ENCODE results near the gene B4GALNT4.
"Not testable (repeated sequence)": the region's sequence is repeated elsewhere in the genome, so short reads cannot be mapped to it uniquely, and the experiment has no call there.

Gene B4GALNT4

GRCh38 chr11:358129-358800, 11.0 kb upstream of the B4GALNT4 start:
- in situ Hi-C loops (cut with MboI; ENCODE audit: low sequenced_read_pairs): no loop called here

GRCh38 chr11:359181-359714, 10.1 kb upstream of the B4GALNT4 start:
- in situ Hi-C loops (cut with MboI; ENCODE audit: low sequenced_read_pairs): no loop called here

DNA sequence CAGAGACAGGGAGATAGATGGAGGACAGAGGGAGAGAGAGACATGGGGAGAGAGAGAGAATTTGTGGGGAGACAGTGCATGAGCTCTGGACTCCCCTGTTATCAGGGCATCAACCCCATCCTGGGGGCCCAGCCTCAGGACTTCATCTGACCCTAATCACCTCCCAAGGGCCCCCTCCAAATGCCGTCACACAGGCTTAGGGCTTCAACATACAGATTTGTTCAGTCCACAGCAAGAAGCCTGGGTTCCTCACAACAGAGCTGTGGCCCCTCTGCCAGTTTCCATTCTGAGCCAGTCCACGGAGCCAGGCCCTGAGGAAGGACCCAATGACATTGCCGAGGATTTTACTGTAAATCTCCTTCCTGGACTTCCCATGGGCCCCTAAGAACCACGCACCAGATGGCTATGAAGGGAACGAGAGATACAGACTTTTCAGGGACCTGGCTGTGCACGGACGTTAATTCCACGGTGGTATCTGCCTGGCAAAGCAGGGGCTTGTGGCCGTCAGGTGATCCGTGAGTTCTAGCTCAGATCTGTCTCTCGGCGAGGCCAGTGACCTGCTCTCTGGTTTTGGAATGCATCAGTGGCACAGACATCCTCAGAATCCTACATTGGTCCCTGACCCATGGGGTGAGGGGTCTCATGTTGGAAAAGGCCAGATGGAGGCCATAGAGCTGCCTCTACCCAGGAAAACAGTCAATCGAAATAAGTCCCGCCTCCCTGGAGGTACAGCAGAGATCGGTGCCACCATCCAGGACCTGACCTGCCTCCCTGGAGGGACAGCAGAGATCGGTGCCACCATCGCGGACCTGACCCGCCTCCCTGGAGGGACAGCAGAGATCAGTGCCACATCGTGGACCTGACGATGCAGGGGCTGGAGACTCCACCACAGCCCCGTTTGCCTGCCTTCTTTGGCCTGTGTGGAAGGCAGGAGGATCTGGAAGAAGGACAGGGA, 8.7 kb upstream of the B4GALNT4 start:
- in situ Hi-C loops (cut with MboI; ENCODE audit: low sequenced_read_pairs): no loop called here

DNA sequence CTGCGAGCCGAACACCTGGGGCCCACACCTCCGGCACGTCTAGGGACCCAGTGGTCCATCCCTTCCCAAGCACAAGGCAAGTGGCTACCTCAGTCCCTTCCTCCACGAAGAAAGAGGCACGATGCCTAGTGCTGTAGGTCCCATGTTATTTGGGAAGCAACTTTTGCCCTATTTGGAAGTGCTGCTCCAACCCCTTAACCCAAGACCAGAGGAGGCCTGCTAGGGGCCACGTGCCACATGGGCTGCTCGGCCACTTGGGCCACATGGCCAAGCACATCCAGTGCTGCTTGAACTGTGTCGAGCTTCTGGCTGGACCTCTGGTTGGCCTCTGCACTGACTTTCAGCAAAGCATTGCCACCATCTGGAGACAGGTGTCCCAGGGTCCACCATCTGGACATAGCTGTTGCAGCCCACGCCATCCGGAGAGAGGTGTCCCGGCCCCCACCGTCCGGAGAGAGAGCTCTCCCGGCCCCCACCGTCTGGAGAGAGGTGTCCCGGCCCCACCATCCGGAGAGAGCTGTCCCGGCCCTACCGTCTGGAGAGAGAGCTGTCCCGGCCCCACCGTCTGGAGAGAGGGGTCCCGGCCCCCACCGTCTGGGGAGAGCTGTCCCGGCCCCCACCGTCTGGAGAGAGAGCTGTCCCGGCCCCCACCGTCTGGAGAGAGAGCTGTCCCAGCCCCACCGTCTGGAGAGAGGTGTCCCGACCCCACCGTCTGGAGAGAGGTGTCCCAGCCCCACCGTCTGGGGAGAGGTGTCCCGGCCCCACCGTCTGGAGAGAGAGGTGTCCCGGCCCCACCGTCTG, 6.5 kb upstream of the B4GALNT4 start:
- in situ Hi-C loops (cut with MboI; ENCODE audit: low sequenced_read_pairs): no loop called here

DNA sequence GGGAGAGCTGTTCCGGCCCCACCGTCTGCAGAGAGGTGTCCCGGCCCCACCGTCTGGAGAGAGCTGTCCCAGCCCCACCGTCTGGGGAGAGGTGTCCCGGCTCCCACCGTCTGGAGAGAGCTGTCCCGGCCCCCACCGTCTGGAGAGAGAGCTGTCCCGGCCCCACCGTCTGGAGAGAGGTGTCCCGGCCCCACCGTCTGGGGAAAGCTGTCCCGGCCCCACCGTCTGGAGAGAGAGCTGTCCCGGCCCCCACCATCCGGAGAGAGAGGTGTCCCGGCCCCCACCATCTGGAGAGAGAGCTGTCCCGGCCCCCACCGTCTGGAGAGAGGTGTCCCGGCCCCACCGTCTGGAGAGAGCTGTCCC, 5.9 kb upstream of the B4GALNT4 start:
- in situ Hi-C loops (cut with MboI; ENCODE audit: low sequenced_read_pairs): not testable (repeated sequence)

GRCh38 chr11:363948-364761, 5.1 kb upstream of the B4GALNT4 start:
- in situ Hi-C loops (cut with MboI; ENCODE audit: low sequenced_read_pairs): no loop called here

DNA sequence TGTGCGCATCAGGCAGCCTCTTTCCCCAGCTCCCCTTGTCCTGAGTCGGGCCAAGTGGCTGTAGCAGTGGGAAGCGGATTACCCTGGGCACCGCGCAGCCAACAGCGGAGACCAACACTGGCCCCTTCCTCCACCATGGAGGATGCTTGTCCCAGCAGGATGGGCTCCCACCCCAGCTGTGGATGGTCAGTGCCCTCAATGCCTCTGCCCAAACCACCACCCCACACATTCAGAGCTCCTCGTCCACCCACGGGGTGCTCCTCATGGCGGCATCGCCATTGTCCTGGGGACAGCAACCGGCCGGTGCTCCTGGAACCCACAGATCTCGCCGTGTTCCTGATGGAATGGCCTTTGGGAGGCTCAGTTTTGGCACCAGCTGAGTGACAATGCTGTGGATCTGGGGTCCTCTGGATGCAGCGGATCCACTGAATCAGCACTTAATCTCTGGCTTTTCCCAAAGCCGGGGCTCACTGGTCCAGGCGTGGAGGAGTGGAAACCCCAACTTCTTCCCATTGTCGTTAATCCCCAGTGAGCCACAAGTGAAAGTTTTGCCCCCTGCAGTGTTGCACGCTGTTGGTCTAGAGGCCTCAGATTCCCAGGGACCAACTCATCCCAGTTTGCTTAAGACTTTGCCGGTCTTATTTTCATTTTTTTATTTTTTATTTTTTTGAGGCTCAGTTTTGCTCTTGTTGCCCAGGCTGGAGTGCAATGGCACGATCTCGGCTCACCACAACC, 4.1 kb upstream of the B4GALNT4 start:
- in situ Hi-C loops (cut with MboI; ENCODE audit: low sequenced_read_pairs): no loop called here

- in situ Hi-C loops (cut with MboI; ENCODE audit: low sequenced_read_pairs): no loop called here
Observed at GRCh38 chr11:365831-366230, 3.5 kb upstream of the B4GALNT4 start.

GRCh38 chr11:367956-368413, 1.3 kb upstream of the B4GALNT4 start:
- in situ Hi-C loops (cut with MboI; ENCODE audit: low sequenced_read_pairs): no loop called here

- in situ Hi-C loops (cut with MboI; ENCODE audit: low sequenced_read_pairs): no loop called here
Observed at GRCh38 chr11:368414-369335, 624 bp upstream of the B4GALNT4 start.

- in situ Hi-C loops (cut with MboI; ENCODE audit: low sequenced_read_pairs): no loop called here
Observed at GRCh38 chr11:370070-370941, 1.0 kb downstream of the B4GALNT4 start.

GRCh38 chr11:371051-371450, 1.8 kb downstream of the B4GALNT4 start:
- in situ Hi-C loops (cut with MboI; ENCODE audit: low sequenced_read_pairs): no loop called here

- in situ Hi-C loops (cut with MboI; ENCODE audit: low sequenced_read_pairs): no loop called here
Observed at GRCh38 chr11:371716-372590, 2.7 kb downstream of the B4GALNT4 start.

DNA sequence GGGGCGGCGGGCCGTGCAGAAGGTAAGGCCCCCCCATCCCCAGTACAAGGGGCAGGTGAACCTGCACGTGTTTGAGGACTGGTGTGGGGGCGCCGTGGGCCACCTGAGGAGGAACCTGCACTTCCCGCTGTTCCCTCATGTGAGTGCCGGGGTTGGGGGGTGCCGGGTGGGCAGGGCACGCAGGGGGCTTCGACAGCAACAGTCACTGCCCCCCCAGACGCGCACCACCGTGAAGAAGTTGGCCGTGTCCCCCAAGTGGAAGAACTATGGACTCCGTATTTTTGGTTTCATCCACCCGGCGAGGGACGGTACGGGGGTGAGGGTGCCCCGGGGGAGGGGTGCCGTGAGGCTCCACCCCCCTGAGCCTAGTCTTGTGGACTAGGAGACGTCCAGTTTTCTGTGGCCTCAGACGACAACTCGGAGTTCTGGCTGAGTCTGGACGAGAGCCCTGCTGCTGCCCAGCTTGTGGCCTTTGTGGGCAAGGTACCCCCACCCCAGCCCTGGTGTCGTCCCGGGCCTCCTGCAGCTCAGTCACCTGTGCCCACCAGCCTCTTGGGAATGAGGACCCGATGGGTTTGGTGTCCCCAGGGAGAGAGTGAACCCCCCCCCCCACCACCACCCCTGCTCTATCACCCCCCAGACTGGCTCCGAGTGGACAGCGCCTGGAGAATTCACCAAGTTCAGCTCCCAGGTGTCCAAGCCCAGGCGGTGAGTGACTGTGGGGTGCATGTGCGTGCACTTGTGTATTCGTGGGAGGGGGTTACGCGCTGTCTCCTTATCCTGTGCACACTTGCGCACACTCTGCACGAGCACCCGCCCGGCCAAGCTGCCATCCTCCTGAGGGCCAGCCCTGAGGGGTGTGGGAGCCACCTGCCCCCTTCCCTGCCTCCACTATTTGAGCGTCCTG, 3.8 kb downstream of the B4GALNT4 start:
- in situ Hi-C loops (cut with MboI; ENCODE audit: low sequenced_read_pairs): no loop called here

GRCh38 chr11:373716-374551, 4.6 kb downstream of the B4GALNT4 start:
- in situ Hi-C loops (cut with MboI; ENCODE audit: low sequenced_read_pairs): no loop called here

All from HL-60/S4 treated with retinoic acid at 250 ng/mL for 4 days and 3 days (cell line).